Keratinocyte (primary cell): Measurements from ENCODE around the gene ADGRL3. TPM values are rescaled to one million over a fixed set of nuclear protein-coding genes. Genes with fewer than 3 reads are reported as not detected.

Experiments
- DNase-seq: peaks from one replicate; pipeline ENCODE4 v3.0.0-alpha.2; 2011; ENCODE audit warnings: low read depth, missing footprints, low spot score
- FAIRE-seq: peaks from 2 replicates; lab custom pipeline; 2011; peaks lifted over from hg19 to GRCh38; lab: Jason Lieb, UNC
- H2AFZ ChIP-seq: 2 replicates; pipeline ENCODE4 v1.6.0; 2012; ENCODE audit warnings: low read length, control low read depth, inconsistent platforms; ENCODE audit not compliant: control insufficient read depth
- H3K27ac ChIP-seq: 2 replicates; pipeline ENCODE4 v1.5.1; 2011; ENCODE audit warnings: low read length; ENCODE audit not compliant: control insufficient read depth, insufficient read depth
- H3K27me3 ChIP-seq: 3 replicates; pipeline ENCODE4 v1.6.0; 2011; ENCODE audit warnings: low read length; ENCODE audit not compliant: control insufficient read depth, insufficient read depth; ENCODE audit errors: extremely low read depth
- H3K36me3 ChIP-seq, 2 experiments: 2 replicates in 1 of 2; 3 replicates in 1 of 2; pipeline ENCODE4 v1.5.1; 2011; ENCODE audit warnings: low read length in 2 of 2, mild to moderate bottlenecking in 1 of 2; ENCODE audit not compliant: control insufficient read depth in 2 of 2, insufficient read depth in 2 of 2; ENCODE audit errors: extremely low read depth in 1 of 2
- H3K4me1 ChIP-seq: 3 replicates; pipeline ENCODE4 v1.5.1; 2011; ENCODE audit warnings: low read length; ENCODE audit not compliant: control insufficient read depth, insufficient read depth; ENCODE audit errors: extremely low read depth
- H3K4me2 ChIP-seq: 3 replicates; pipeline ENCODE4 v1.6.0; 2011; ENCODE audit warnings: low read depth, low read length; ENCODE audit not compliant: control insufficient read depth, insufficient read depth; ENCODE audit errors: extremely low read depth
- H3K4me3 ChIP-seq, 3 experiments: fragments of 200-600 bp in 1 of 3; sonication (generic) in 1 of 3; 2 replicates in 2 of 3; 3 replicates in 1 of 3; pipeline ENCODE4 v1.5.1; 2011 to 2016; ENCODE audit warnings: low read length in 3 of 3, mild to moderate bottlenecking in 3 of 3, control low read depth in 2 of 3, inconsistent platforms in 1 of 3, low read depth in 1 of 3, mixed read lengths in 1 of 3, mixed run types in 1 of 3, moderate library complexity in 1 of 3; ENCODE audit not compliant: control insufficient read depth in 2 of 3, insufficient read depth in 2 of 3; ENCODE audit errors: extremely low read depth in 1 of 3
- H3K79me2 ChIP-seq: 2 replicates; pipeline ENCODE4 v1.6.0; 2012; ENCODE audit warnings: low read length; ENCODE audit not compliant: control insufficient read depth, insufficient read depth
- H3K9ac ChIP-seq: 3 replicates; pipeline ENCODE4 v1.6.0; 2011; ENCODE audit warnings: low read length; ENCODE audit not compliant: control insufficient read depth, insufficient read depth; ENCODE audit errors: extremely low read depth
- H3K9me1 ChIP-seq: 3 replicates; pipeline ENCODE4 v1.6.0; 2011; ENCODE audit warnings: low read length; ENCODE audit not compliant: control insufficient read depth, insufficient read depth; ENCODE audit errors: extremely low read depth
- H3K9me3 ChIP-seq: 2 replicates; pipeline ENCODE4 v1.5.1; 2012; ENCODE audit warnings: low read depth, low read length; ENCODE audit not compliant: control insufficient read depth
- H4K20me1 ChIP-seq: 3 replicates; pipeline ENCODE4 v1.6.0; 2011; ENCODE audit warnings: low read length; ENCODE audit not compliant: control insufficient read depth, insufficient read depth; ENCODE audit errors: extremely low read depth
- EZH2 ChIP-seq: IDR thresholded peaks from one replicate; pipeline ENCODE4 v1.6.1; 2012; ENCODE audit warnings: inconsistent platforms, mild to moderate bottlenecking, low read length, moderate library complexity
- dilution Hi-C: fragments of 300-500 bp; cut with MboI; formaldehyde crosslinking; loops from one replicate; pipeline ENCODE4 v1.7.0; 2020; ENCODE audit warnings: low sequenced_read_pairs; ENCODE audit not compliant: extremely low pct_ligation_motif_present
- polyA plus RNA-seq, 5 experiments: library from polyadenylated mRNA; depleted of rRNA in 3 of 5; stranded (reverse) in 3 of 5; stranded (forward) in 1 of 5; unstranded in 1 of 5; fragments of >200 nt; gene quantifications; 1 replicate in 1 of 5; 2 replicates in 3 of 5; 3 replicates in 1 of 5; pipeline versions ENCODE4 v1.2.1 to v1.2.3, GENCODE V29; 2011 to 2012; ENCODE audit warnings: missing spikeins in 2 of 5, low read depth in 1 of 5, low replicate concordance in 1 of 5
- TF ChIP-seq, protein P1 (sequence below), 3 experiments: IDR thresholded peaks in 1 of 3; conservative IDR thresholded peaks in 1 of 3; optimal IDR thresholded peaks in 1 of 3; 2 replicates in 2 of 3; 3 replicates in 1 of 3; pipeline versions ENCODE3 to v1.5.1; 2011; ENCODE audit warnings: low read length in 3 of 3, mild to moderate bottlenecking in 3 of 3, moderate library complexity in 2 of 3, control low read depth in 1 of 3, inconsistent platforms in 1 of 3; ENCODE audit not compliant: insufficient read depth in 2 of 3; ENCODE audit errors: extremely low read depth in 1 of 3

Gene ADGRL3
- polyA plus RNA-seq, 1 donor (not counting 4 experiments of a cell fraction or from before 2014, with no cell fraction given), result 0.18 TPM

DNA sequence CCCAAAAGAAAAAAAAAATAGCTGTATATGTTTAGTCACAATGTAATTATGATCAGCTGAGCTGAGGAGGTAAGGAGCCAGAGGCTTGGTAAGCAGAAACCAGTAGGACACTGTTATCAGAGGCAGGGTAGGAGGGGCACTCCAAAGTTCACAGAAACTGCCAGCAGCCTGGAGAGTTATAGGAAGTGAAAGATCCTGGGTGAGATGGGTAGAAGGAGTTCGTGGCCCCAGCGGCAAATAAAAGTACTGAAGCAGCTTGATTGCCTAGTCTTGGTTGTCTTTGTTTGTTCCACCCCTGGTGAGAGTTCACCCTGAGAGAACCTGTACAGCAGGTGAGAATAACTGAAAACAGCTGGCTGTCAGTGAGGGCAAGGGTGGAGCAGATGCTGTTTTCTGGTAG is 340.8 kb downstream of the ADGRL3 start:
- Histone ChIP-seq H3K9me1 (no peaks in the 10 kb centered on the region), H3K4me3 (no peak overlapping the region), H4K20me1 (no peaks in the 10 kb centered on the region), H3K9ac (no peak overlapping the region), H3K4me2 (no peak overlapping the region), H3K9me3 (no peaks in the 10 kb centered on the region), H3K4me1 (peaks cover 3% of the 10 kb centered on the region), H3K27ac (no peak overlapping the region), H2AFZ (no peak overlapping the region), H3K27me3 (no peaks in the 10 kb centered on the region), H3K36me3 (no peaks in the 10 kb centered on the region), H3K79me2 (no peaks in the 10 kb centered on the region)
- FAIRE-seq (no peak), DNase-seq (no peak)
- dilution Hi-C loops, result no loop called here
- TF ChIP-seq, protein P1, sequence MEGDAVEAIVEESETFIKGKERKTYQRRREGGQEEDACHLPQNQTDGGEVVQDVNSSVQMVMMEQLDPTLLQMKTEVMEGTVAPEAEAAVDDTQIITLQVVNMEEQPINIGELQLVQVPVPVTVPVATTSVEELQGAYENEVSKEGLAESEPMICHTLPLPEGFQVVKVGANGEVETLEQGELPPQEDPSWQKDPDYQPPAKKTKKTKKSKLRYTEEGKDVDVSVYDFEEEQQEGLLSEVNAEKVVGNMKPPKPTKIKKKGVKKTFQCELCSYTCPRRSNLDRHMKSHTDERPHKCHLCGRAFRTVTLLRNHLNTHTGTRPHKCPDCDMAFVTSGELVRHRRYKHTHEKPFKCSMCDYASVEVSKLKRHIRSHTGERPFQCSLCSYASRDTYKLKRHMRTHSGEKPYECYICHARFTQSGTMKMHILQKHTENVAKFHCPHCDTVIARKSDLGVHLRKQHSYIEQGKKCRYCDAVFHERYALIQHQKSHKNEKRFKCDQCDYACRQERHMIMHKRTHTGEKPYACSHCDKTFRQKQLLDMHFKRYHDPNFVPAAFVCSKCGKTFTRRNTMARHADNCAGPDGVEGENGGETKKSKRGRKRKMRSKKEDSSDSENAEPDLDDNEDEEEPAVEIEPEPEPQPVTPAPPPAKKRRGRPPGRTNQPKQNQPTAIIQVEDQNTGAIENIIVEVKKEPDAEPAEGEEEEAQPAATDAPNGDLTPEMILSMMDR (optimal IDR thresholded peaks at IDR 0.05 in 1 of 3, IDR thresholded peaks at IDR 0.05 in 1 of 3, conservative IDR thresholded peaks at IDR 0.05 in 1 of 3; ENCODE audit: extremely low read depth in 1 of 3, insufficient read depth in 2 of 3, low read length in 3 of 3), result no peak
- TF ChIP-seq EZH2, result no peak

DNA sequence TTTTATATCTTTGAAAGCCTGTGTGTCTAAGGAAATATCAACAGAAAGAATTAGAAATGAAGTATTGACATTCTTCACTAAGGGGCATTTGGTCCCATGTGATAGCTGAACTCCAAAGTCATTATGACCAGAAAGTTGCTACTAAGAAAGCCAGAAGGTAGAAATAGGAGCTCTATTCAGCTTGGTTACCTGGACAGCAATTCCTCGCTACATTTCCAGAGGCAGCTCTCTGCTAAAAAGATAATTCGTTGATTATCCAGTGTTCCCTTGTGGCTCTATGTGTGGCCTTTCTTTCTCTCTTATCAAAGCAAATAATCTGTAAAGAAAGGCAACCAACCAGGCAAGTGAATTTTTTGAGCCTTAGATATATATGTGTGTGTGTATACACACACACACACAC is 341.3 kb downstream of the ADGRL3 start:
- Histone ChIP-seq H3K9me3 (no peaks in the 10 kb centered on the region), H2AFZ (no peak overlapping the region), H4K20me1 (no peaks in the 10 kb centered on the region), H3K36me3 (no peaks in the 10 kb centered on the region), H3K4me3 (no peak overlapping the region), H3K27ac (no peak overlapping the region), H3K9ac (no peak overlapping the region), H3K9me1 (no peaks in the 10 kb centered on the region), H3K4me1 (peaks cover 3% of the 10 kb centered on the region), H3K4me2 (no peak overlapping the region), H3K27me3 (no peaks in the 10 kb centered on the region), H3K79me2 (no peaks in the 10 kb centered on the region)
- no peak for FAIRE-seq
- TF ChIP-seq, protein P1 (optimal IDR thresholded peaks at IDR 0.05 in 1 of 3, IDR thresholded peaks at IDR 0.05 in 1 of 3, conservative IDR thresholded peaks at IDR 0.05 in 1 of 3; ENCODE audit: extremely low read depth in 1 of 3, insufficient read depth in 2 of 3, low read length in 3 of 3), result peak in 1 of 3 experiments; percentile 37
- TF ChIP-seq EZH2, result no peak
- no peak for DNase-seq
- dilution Hi-C loops, result no loop called here
